H9 (cell line): ENCODE results near the gene TTLL9. TPM values are rescaled to one million over a fixed set of nuclear protein-coding genes. Genes with fewer than 3 reads are reported as not detected.

Experiments
- DNase-seq: peaks from one replicate; pipeline ENCODE4 v3.0.0-alpha.2; 2017
- H2AFZ ChIP-seq: one replicate; pipeline ENCODE4 v1.6.1; 2013; ENCODE audit warnings: mild to moderate bottlenecking, low read length, control low read depth, moderate library complexity
- H2AK5ac ChIP-seq: 2 replicates; pipeline ENCODE4 v1.6.1; 2013; ENCODE audit warnings: low read length, control low read depth, mixed read lengths; ENCODE audit not compliant: insufficient read length
- H2BK120ac ChIP-seq: one replicate; pipeline ENCODE4 v1.6.1; 2013; ENCODE audit warnings: low read depth, mild to moderate bottlenecking, low read length, control low read depth, inconsistent platforms; ENCODE audit not compliant: poor library complexity, severe bottlenecking
- H2BK12ac ChIP-seq: 2 replicates; pipeline ENCODE4 v1.6.1; 2013; ENCODE audit warnings: low read length, control low read depth, mixed read lengths, low read depth; ENCODE audit not compliant: insufficient read length
- H2BK15ac ChIP-seq: 2 replicates; pipeline ENCODE4 v1.6.1; 2013; ENCODE audit warnings: low read depth, low read length, control low read depth
- H2BK20ac ChIP-seq: one replicate; pipeline ENCODE4 v1.6.1; 2013; ENCODE audit warnings: low read depth, mild to moderate bottlenecking, low read length, control low read depth, inconsistent platforms; ENCODE audit not compliant: poor library complexity, severe bottlenecking
- H2BK5ac ChIP-seq: 2 replicates; pipeline ENCODE4 v1.6.1; 2013; ENCODE audit warnings: low read length, control low read depth, mixed read lengths; ENCODE audit not compliant: insufficient read length
- H3K14ac ChIP-seq: 2 replicates; pipeline ENCODE4 v1.6.1; 2013; ENCODE audit warnings: low read length, control low read depth; ENCODE audit not compliant: insufficient read depth
- H3K18ac ChIP-seq: 2 replicates; pipeline ENCODE4 v1.6.1; 2013; ENCODE audit warnings: low read depth, mild to moderate bottlenecking, mixed read lengths, low read length, control low read depth; ENCODE audit not compliant: insufficient read length
- H3K23ac ChIP-seq: 2 replicates; pipeline ENCODE4 v1.6.1; 2013; ENCODE audit warnings: low read length, control low read depth, mixed read lengths, low read depth; ENCODE audit not compliant: insufficient read length
- H3K23me2 ChIP-seq: 2 replicates; pipeline ENCODE4 v1.6.1; 2013; ENCODE audit warnings: low read depth, mild to moderate bottlenecking, mixed read lengths, low read length, control low read depth; ENCODE audit not compliant: insufficient read length, poor library complexity, severe bottlenecking
- H3K27ac ChIP-seq: 2 replicates; pipeline ENCODE4 v1.5.1; 2013; ENCODE audit warnings: low read length, control low read depth, mixed read lengths, low read depth; ENCODE audit not compliant: insufficient read length
- H3K27me3 ChIP-seq: 2 replicates; pipeline ENCODE4 v1.6.1; 2013; ENCODE audit warnings: low read length, control low read depth, inconsistent platforms; ENCODE audit not compliant: insufficient read depth
- H3K4ac ChIP-seq: 2 replicates; pipeline ENCODE4 v1.6.1; 2013; ENCODE audit warnings: low read depth, mild to moderate bottlenecking, control low read depth, inconsistent platforms, low read length, moderate library complexity
- H3K4me1 ChIP-seq: 2 replicates; pipeline ENCODE4 v1.6.1; 2013; ENCODE audit warnings: low read length, control low read depth, inconsistent platforms; ENCODE audit not compliant: insufficient read depth
- H3K4me2 ChIP-seq: 2 replicates; pipeline ENCODE4 v1.6.1; 2013; ENCODE audit warnings: low read length, control low read depth, mixed read lengths; ENCODE audit not compliant: insufficient read length, insufficient read depth
- H3K56ac ChIP-seq: 2 replicates; pipeline ENCODE4 v1.6.1; 2013; ENCODE audit warnings: low read depth, mild to moderate bottlenecking, mixed read lengths, low read length, control low read depth; ENCODE audit not compliant: insufficient read length
- H3K79me1 ChIP-seq: 2 replicates; pipeline ENCODE4 v1.6.1; 2013; ENCODE audit warnings: low read depth, mild to moderate bottlenecking, moderate library complexity, low read length, control low read depth, inconsistent platforms; ENCODE audit not compliant: insufficient read depth, poor library complexity, severe bottlenecking
- H3K79me2 ChIP-seq: 2 replicates; pipeline ENCODE4 v1.6.1; 2013; ENCODE audit warnings: low read length, control low read depth, inconsistent platforms; ENCODE audit not compliant: insufficient read depth
- H3K9ac ChIP-seq: 2 replicates; pipeline ENCODE4 v1.6.1; 2013; ENCODE audit warnings: low read length, control low read depth, mixed read lengths; ENCODE audit not compliant: insufficient read length; ENCODE audit errors: extremely low read depth
- H3K9me3 ChIP-seq: one replicate; pipeline ENCODE4 v1.6.1; 2013; ENCODE audit warnings: low read depth, low read length, inconsistent platforms; ENCODE audit not compliant: control insufficient read depth
- H3T11ph ChIP-seq: one replicate; pipeline ENCODE4 v1.6.1; 2013; ENCODE audit warnings: mild to moderate bottlenecking, low read length, control low read depth, inconsistent platforms
- H4K20me1 ChIP-seq: one replicate; pipeline ENCODE4 v1.6.1; 2013; ENCODE audit not compliant: control insufficient read depth, insufficient read length, insufficient read depth
- H4K5ac ChIP-seq: 2 replicates; pipeline ENCODE4 v1.6.1; 2013; ENCODE audit warnings: low read depth, mild to moderate bottlenecking, mixed read lengths, low read length, control low read depth; ENCODE audit not compliant: insufficient read length
- H4K8ac ChIP-seq: replicated peaks from 2 replicates; pipeline ENCODE4 v1.6.1; 2013; ENCODE audit warnings: low read length, control low read depth, mixed read lengths, low read depth; ENCODE audit not compliant: insufficient read length
- H4K91ac ChIP-seq: 2 replicates; pipeline ENCODE4 v1.6.1; 2013; ENCODE audit warnings: low read depth, mild to moderate bottlenecking, moderate library complexity, mixed read lengths, low read length, control low read depth; ENCODE audit not compliant: insufficient read length
- H3K27ac Mint-ChIP-seq, 3 experiments: 2 replicates in 2 of 3; 3 replicates in 1 of 3; pipeline ENCODE4 v1.8.0; 2020 to 2021; ENCODE audit warnings: mixed read lengths in 3 of 3, mild to moderate bottlenecking in 1 of 3, moderate library complexity in 1 of 3
- H3K27me3 Mint-ChIP-seq: 2 replicates; pipeline ENCODE4 v1.8.0; 2021; ENCODE audit warnings: low read depth, mild to moderate bottlenecking, moderate library complexity, mixed read lengths
- H3K36me3 Mint-ChIP-seq, 3 experiments: 2 replicates in 2 of 3; 3 replicates in 1 of 3; pipeline ENCODE4 v1.8.0; 2020 to 2021; ENCODE audit warnings: low read depth in 3 of 3, mixed read lengths in 3 of 3; ENCODE audit not compliant: insufficient read depth in 1 of 3
- H3K4me1 Mint-ChIP-seq, 2 experiments: 2 replicates each; pipeline ENCODE4 v1.8.0; 2020; ENCODE audit warnings: mixed read lengths in 2 of 2
- H3K4me3 Mint-ChIP-seq, 2 experiments: 2 replicates in 1 of 2; 3 replicates in 1 of 2; pipeline ENCODE4 v1.8.0; 2020 to 2021; ENCODE audit warnings: mild to moderate bottlenecking in 2 of 2, mixed read lengths in 2 of 2, moderate library complexity in 1 of 2
- H3K9me3 Mint-ChIP-seq, 2 experiments: 2 replicates in 1 of 2; 3 replicates in 1 of 2; pipeline ENCODE4 v1.8.0; 2020; ENCODE audit warnings: mild to moderate bottlenecking in 2 of 2, mixed read lengths in 2 of 2, moderate library complexity in 1 of 2
- CTCF ChIP-seq: fragments of 200-600 bp; sonication (generic); conservative IDR thresholded peaks from 3 replicates; pipeline ENCODE4 v1.8.0; 2021; ENCODE audit warnings: antibody characterized with exemption, mild to moderate bottlenecking
- WGBS: extraction: QIAGEN DNeasy Blood & Tissue Kit; methylation state at CpG from one replicate; pipeline ENCODE4 v1.1.7; 2013; ENCODE audit warnings: missing lambda C conversion rate, low lambda C conversion rate, mixed read lengths; ENCODE audit not compliant: insufficient read length; ENCODE audit errors: extremely low coverage; 5-methylcytosine and 5-hydroxymethylcytosine counted together
- total RNA-seq: library from RNA; stranded (reverse); gene quantifications from 2 replicates; pipeline ENCODE4 v1.2.1, GENCODE V29; 2021

Gene TTLL9
- total RNA-seq, 1 experiment from 2014 or later, result 0.20 TPM

DNA sequence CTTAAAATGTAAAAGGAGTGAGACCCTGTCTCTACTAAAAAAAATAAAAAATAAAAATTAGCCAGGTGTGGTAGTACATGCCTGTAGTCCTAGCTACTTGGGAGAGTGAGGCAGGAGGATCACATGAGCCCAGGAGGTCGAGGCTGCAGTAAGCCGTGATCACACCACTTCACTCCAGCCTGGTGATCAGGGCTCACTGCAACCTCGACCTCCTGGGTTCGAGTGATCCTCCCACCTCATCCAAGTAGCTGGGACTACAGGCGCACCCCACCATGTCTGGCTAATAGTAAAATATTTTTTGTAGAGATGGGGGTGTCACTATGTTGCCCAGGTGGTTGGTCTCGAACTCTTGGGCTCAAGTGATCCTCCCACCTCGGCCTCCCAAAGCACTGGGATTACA lies 17.0 kb upstream of the TTLL9 start:
- Histone ChIP-seq H2AFZ (no peak overlapping the region), H3K14ac (no peak overlapping the region), H3K23me2 (no peaks in the 10 kb centered on the region), H3K4me2 (no peak overlapping the region), H3K27me3 (no peaks in the 10 kb centered on the region), H2BK5ac (no peak overlapping the region), H3K79me1 (no peaks in the 10 kb centered on the region), H4K20me1 (no peaks in the 10 kb centered on the region), H4K91ac (no peak overlapping the region), H3K23ac (no peak overlapping the region), H4K8ac (no peak overlapping the region), H3K27ac (no peak overlapping the region), H3K9me3 (no peaks in the 10 kb centered on the region), H3K9ac (no peak overlapping the region), H3K4me1 (peaks cover 2% of the 10 kb centered on the region; the same call in 1 of the 2 replicates), H4K5ac (no peak overlapping the region), H3K18ac (no peak overlapping the region), H3K4ac (no peak overlapping the region), H3K79me2 (no peaks in the 10 kb centered on the region), H3K56ac (no peak overlapping the region), H2BK12ac (no peak overlapping the region), H3T11ph (no peak overlapping the region), H2BK20ac (no peak overlapping the region), H2BK15ac (no peak overlapping the region), H2BK120ac (no peak overlapping the region), H2AK5ac (no peak overlapping the region)
- TF ChIP-seq CTCF, result no peak
- no CpG with 5 or more reads among the region's 7 CpGs for WGBS
- Mint-ChIP-seq H3K4me3 (no peak overlapping the region), H3K27ac (no peak overlapping the region), H3K27me3 (peaks cover 40% of the 10 kb centered on the region), H3K9me3 (no peaks in the 10 kb centered on the region), H3K4me1 (peaks cover 7 to 11% of the 10 kb centered on the region in 2 experiments), H3K36me3 (no peaks in the 10 kb centered on the region)
- no peak for DNase-seq
